HepG2 (cell line): ENCODE measurements around the gene FOLR3. TPM values are rescaled to one million over a fixed set of nuclear protein-coding genes. Genes with fewer than 3 reads are reported as not detected.

Experiments used
- ATAC-seq: fragments of 200-7000 bp; cut with Tn5 transposase; 3 replicates; pipeline ENCODE4 v1.9.1; 2020; ENCODE audit warnings: mild to moderate bottlenecking, moderate library complexity
- BruUV-seq: library from RNA; stranded (reverse); fragments of 400-500 nt; replicated peaks from 2 replicates; lab custom pipeline; 2021; lab: Mats Ljungman, UMichigan
- CTCF ChIA-PET: fragments of 300-600 bp; formaldehyde crosslinking; extraction: SDS; loops from one replicate; lab custom pipeline; 2021; ENCODE audit warnings: low total read pairs, inconsistent platforms, low intra/inter-chr PET ratio; lab: Yijun Ruan, JAX
- POLR2A ChIA-PET: fragments of 350-600 bp; sonication (Branson Sonifier 250); formaldehyde crosslinking; loops from one replicate; lab custom pipeline; 2020; ENCODE audit warnings: antibody characterized with exemption, inconsistent platforms; lab: Yijun Ruan, JAX
- DNase-seq: peaks from one replicate; pipeline ENCODE4 v3.0.0-alpha.2; 2015; ENCODE audit warnings: low spot score
- FAIRE-seq: peaks from 3 replicates; lab custom pipeline; 2011; peaks lifted over from hg19 to GRCh38; lab: Jason Lieb, UNC
- H2AFZ ChIP-seq: one replicate; pipeline ENCODE4 v1.6.1; 2011; ENCODE audit warnings: low read length, inconsistent platforms
- H3K27ac ChIP-seq: fragments of 300-600 bp; 3 replicates; pipeline ENCODE4 v1.8.0; 2011; ENCODE audit warnings: mixed run types, mild to moderate bottlenecking, mixed read lengths, low read length, inconsistent platforms; ENCODE audit not compliant: insufficient read depth; ENCODE audit errors: extremely low read length
- H3K27me3 ChIP-seq, 2 experiments: fragments of 200-600 bp in 1 of 2; 2 replicates in 1 of 2; 3 replicates in 1 of 2; pipeline versions ENCODE4 v1.6.0 to v1.8.0; 2011; ENCODE audit warnings: low read length in 2 of 2, mild to moderate bottlenecking in 2 of 2, moderate library complexity in 2 of 2, inconsistent platforms in 1 of 2; ENCODE audit not compliant: insufficient read depth in 2 of 2, control insufficient read depth in 1 of 2
- H3K36me3 ChIP-seq, 2 experiments: fragments of 200-600 bp in 1 of 2; replicated peaks in 1 of 2; 2 replicates in 1 of 2; 3 replicates in 1 of 2; pipeline versions ENCODE4 v1.5.1 to v1.8.0; 2011; ENCODE audit warnings: low read length in 2 of 2, inconsistent platforms in 1 of 2; ENCODE audit not compliant: insufficient read depth in 2 of 2, control insufficient read depth in 1 of 2
- H3K4me1 ChIP-seq: 2 replicates; pipeline ENCODE4 v1.5.1; 2012; ENCODE audit warnings: low read length, inconsistent platforms; ENCODE audit not compliant: insufficient read depth
- H3K4me2 ChIP-seq: 2 replicates; pipeline ENCODE4 v1.6.0; 2011; ENCODE audit warnings: low read depth, low read length, inconsistent platforms
- H3K4me3 ChIP-seq, 3 experiments: fragments of 200-600 bp in 1 of 3; sonication (generic), shearing (Covaris generic) in 1 of 3; replicated peaks in 1 of 3; 2 replicates each; pipeline ENCODE4 v1.5.1; 2011 to 2016; ENCODE audit warnings: low read length in 3 of 3, inconsistent platforms in 2 of 3, low read depth in 2 of 3, mild to moderate bottlenecking in 2 of 3, control low read depth in 1 of 3, mixed read lengths in 1 of 3; ENCODE audit not compliant: insufficient read depth in 1 of 3
- H3K79me2 ChIP-seq: one replicate; pipeline ENCODE4 v1.6.1; 2011; ENCODE audit warnings: low read length, inconsistent platforms; ENCODE audit not compliant: insufficient read depth
- H3K9ac ChIP-seq: 2 replicates; pipeline ENCODE4 v1.6.0; 2011; ENCODE audit warnings: mild to moderate bottlenecking, low read depth, low read length, inconsistent platforms; ENCODE audit not compliant: insufficient read depth
- H3K9me3 ChIP-seq: 2 replicates; pipeline ENCODE4 v1.5.1; 2012; ENCODE audit warnings: mild to moderate bottlenecking, low read length
- H4K20me1 ChIP-seq: 2 replicates; pipeline ENCODE4 v1.6.0; 2011; ENCODE audit warnings: inconsistent platforms, mild to moderate bottlenecking, low read length, moderate library complexity; ENCODE audit not compliant: insufficient read depth
- CREB1 ChIP-seq, 2 experiments: fragments of 450-650 bp in 1 of 2; IDR thresholded peaks; 2 replicates each; pipeline ENCODE4 v1.6.1; 2016 to 2017; ENCODE audit warnings: control low read depth in 1 of 2, mild to moderate bottlenecking in 1 of 2, missing compliant biosample characterization in 1 of 2, missing genetic modification characterization in 1 of 2
- ELF1 ChIP-seq: sonication (generic); formaldehyde crosslinking; IDR thresholded peaks from 2 replicates; pipeline ENCODE4 v1.4.0; 2020; ENCODE audit warnings: missing genetic modification reagents
- NFIB ChIP-seq: sonication (generic); formaldehyde crosslinking; IDR thresholded peaks from 2 replicates; pipeline ENCODE4 v1.9.0; 2021; ENCODE audit warnings: missing genetic modification reagents, mild to moderate bottlenecking, borderline replicate concordance
- ONECUT2 ChIP-seq: sonication (generic); formaldehyde crosslinking; IDR thresholded peaks from 2 replicates; pipeline ENCODE4 v1.4.0; 2020; ENCODE audit warnings: missing genetic modification reagents
- RBM39 ChIP-seq: fragments of 200-400 bp; formaldehyde crosslinking; IDR thresholded peaks from one replicate; pipeline ENCODE4 v1.6.1; 2018; ENCODE audit warnings: antibody characterized with exemption, mild to moderate bottlenecking, low read depth, low read length; ENCODE audit not compliant: poor library complexity, severe bottlenecking
- SP1 ChIP-seq, 2 experiments: fragments of 450-650 bp in 1 of 2; sonication (generic) in 1 of 2; formaldehyde crosslinking in 1 of 2; IDR thresholded peaks; 2 replicates each; pipeline versions ENCODE4 v1.4.0 to v1.6.1; 2016 to 2020; ENCODE audit warnings: missing genetic modification reagents in 1 of 2
- YEATS4 ChIP-seq: sonication (generic); formaldehyde crosslinking; IDR thresholded peaks from 2 replicates; pipeline ENCODE4 v1.4.0; 2020; ENCODE audit warnings: missing genetic modification reagents, borderline replicate concordance
- ZNF12 ChIP-seq: sonication (generic); formaldehyde crosslinking; IDR thresholded peaks from 2 replicates; pipeline ENCODE4 v1.5.0; 2020; ENCODE audit warnings: missing genetic modification reagents
- ZNF788 ChIP-seq: sonication (generic); formaldehyde crosslinking; IDR thresholded peaks from 2 replicates; pipeline ENCODE4 v1.5.0; 2020; ENCODE audit warnings: mild to moderate bottlenecking, missing genetic modification reagents, borderline replicate concordance
- WGBS: methylation state at CpG from one replicate; pipeline ENCODE4 v1.1.6; 2017; ENCODE audit warnings: low lambda C conversion rate; 5-methylcytosine and 5-hydroxymethylcytosine counted together
- in situ Hi-C: cut with HindIII; loops from 2 replicates; pipeline ENCODE4 v1.10.0; 2017; ENCODE audit warnings: low pct_unique_long_range_greater_than_20kb; ENCODE audit not compliant: extremely low pct_ligation_motif_present
- intact Hi-C: fragments of 100-400 bp; cut with micrococcal nuclease; formaldehyde crosslinking; loops from one replicate; pipeline ENCODE4 v1.10.0; 2022; ENCODE audit not compliant: unreplicated experiment
- polyA plus RNA-seq, 8 experiments: library from polyadenylated mRNA; depleted of rRNA in 3 of 8; stranded (reverse) in 7 of 8; unstranded in 1 of 8; fragments of >200 nt; fragmentation: Illumina TruSeq in 4 of 8; extraction: Trizol in 4 of 8; gene quantifications; 2 replicates each; pipeline versions ENCODE4 v1.2.1 to v1.2.3, GENCODE V29; 2011 to 2016; ENCODE audit warnings: low read depth in 4 of 8, missing spikeins in 1 of 8, mixed read lengths in 1 of 8; ENCODE audit not compliant: insufficient read depth in 1 of 8
- total RNA-seq, 5 experiments: library from RNA; depleted of rRNA; stranded (reverse); fragments of >200 nt; fragmentation: Illumina TruSeq; extraction: Trizol; gene quantifications; 2 replicates each; pipeline ENCODE4 v1.2.3, GENCODE V29; 2016; ENCODE audit warnings: low read depth in 1 of 5
- TF ChIP-seq, protein P1 (sequence below): sonication (generic); formaldehyde crosslinking; IDR thresholded peaks from 2 replicates; pipeline ENCODE4 v1.5.1; 2020; ENCODE audit warnings: missing genetic modification reagents, mild to moderate bottlenecking, borderline replicate concordance
- TF ChIP-seq, protein P2 (sequence below): IDR thresholded peaks from 2 replicates; pipeline ENCODE4 v1.6.1; 2016; ENCODE audit warnings: low read depth
- TF ChIP-seq, protein P3 (sequence below): sonication (generic); formaldehyde crosslinking; IDR thresholded peaks from 2 replicates; pipeline ENCODE4 v1.4.0; 2020; ENCODE audit warnings: missing genetic modification reagents, borderline replicate concordance
- TF ChIP-seq, protein P4 (sequence below): sonication (generic); formaldehyde crosslinking; IDR thresholded peaks from 2 replicates; pipeline ENCODE4 v1.8.0; 2022; ENCODE audit warnings: mild to moderate bottlenecking, missing genetic modification reagents, borderline replicate concordance
- TF ChIP-seq, protein P5 (sequence below): conservative IDR thresholded peaks from 2 replicates; pipeline ENCODE4 v1.6.1; 2018; ENCODE audit warnings: missing genetic modification reagents

FOLR3 gene
- total and polyA plus RNA-seq, 2 of the 13 experiments (the other 11 are each of a cell fraction or from before 2014, with no cell fraction given): not detected

DNA sequence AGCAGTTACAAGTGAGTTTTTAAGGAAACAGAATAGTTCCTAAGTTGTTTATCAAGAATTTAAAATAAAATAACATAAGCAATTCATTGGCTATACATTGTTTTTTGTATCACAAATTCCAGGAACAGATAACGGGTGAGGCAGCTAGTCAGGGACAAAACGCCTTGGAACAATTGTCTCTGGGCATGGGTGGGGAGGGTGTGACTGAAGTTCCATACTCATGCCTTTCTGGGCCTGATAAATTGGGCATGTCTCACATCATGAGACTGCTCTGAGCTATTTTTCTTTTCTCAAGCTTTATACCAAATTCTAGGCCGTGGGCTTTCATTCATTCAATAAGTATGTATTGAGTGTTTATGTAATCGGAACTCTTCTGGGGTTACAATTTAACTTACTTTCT, 21.6 kb downstream of the FOLR3 start:
- no peaks in the 10 kb centered on the region for H3K79me2 ChIP-seq
- FAIRE-seq: no peak
- no peak for TF ChIP-seq YEATS4 (CRISPR knock-in tag)
- TF ChIP-seq, protein P1, sequence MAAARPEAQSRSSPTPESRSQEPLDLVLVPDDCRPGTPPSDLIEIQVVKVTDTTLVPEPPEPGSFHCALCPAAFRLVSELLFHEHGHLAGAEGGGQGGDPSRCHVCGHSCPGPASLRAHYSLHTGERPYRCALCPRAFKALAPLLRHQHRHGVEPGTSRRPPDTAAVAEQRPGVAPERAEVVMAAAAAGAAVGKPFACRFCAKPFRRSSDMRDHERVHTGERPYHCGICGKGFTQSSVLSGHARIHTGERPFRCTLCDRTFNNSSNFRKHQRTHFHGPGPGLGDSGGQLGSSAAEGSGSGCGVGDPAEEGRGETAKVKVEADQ (CRISPR knock-in tag): no peak
- TF ChIP-seq ONECUT2: no peak
- no peak for TF ChIP-seq RBM39
- no peak for TF ChIP-seq CREB1 (IDR thresholded peaks at IDR 0.05)
- TF ChIP-seq CREB1 (CRISPR knock-in tag; IDR thresholded peaks at IDR 0.05): no peak
- TF ChIP-seq, protein P2, sequence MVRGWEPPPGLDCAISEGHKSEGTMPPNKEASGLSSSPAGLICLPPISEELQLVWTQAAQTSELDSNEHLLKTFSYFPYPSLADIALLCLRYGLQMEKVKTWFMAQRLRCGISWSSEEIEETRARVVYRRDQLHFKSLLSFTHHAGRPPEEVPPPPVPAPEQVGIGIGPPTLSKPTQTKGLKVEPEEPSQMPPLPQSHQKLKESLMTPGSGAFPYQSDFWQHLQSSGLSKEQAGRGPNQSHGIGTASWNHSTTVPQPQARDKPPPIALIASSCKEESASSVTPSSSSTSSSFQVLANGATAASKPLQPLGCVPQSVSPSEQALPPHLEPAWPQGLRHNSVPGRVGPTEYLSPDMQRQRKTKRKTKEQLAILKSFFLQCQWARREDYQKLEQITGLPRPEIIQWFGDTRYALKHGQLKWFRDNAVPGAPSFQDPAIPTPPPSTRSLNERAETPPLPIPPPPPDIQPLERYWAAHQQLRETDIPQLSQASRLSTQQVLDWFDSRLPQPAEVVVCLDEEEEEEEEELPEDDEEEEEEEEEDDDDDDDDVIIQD: no peak
- TF ChIP-seq, protein P3, sequence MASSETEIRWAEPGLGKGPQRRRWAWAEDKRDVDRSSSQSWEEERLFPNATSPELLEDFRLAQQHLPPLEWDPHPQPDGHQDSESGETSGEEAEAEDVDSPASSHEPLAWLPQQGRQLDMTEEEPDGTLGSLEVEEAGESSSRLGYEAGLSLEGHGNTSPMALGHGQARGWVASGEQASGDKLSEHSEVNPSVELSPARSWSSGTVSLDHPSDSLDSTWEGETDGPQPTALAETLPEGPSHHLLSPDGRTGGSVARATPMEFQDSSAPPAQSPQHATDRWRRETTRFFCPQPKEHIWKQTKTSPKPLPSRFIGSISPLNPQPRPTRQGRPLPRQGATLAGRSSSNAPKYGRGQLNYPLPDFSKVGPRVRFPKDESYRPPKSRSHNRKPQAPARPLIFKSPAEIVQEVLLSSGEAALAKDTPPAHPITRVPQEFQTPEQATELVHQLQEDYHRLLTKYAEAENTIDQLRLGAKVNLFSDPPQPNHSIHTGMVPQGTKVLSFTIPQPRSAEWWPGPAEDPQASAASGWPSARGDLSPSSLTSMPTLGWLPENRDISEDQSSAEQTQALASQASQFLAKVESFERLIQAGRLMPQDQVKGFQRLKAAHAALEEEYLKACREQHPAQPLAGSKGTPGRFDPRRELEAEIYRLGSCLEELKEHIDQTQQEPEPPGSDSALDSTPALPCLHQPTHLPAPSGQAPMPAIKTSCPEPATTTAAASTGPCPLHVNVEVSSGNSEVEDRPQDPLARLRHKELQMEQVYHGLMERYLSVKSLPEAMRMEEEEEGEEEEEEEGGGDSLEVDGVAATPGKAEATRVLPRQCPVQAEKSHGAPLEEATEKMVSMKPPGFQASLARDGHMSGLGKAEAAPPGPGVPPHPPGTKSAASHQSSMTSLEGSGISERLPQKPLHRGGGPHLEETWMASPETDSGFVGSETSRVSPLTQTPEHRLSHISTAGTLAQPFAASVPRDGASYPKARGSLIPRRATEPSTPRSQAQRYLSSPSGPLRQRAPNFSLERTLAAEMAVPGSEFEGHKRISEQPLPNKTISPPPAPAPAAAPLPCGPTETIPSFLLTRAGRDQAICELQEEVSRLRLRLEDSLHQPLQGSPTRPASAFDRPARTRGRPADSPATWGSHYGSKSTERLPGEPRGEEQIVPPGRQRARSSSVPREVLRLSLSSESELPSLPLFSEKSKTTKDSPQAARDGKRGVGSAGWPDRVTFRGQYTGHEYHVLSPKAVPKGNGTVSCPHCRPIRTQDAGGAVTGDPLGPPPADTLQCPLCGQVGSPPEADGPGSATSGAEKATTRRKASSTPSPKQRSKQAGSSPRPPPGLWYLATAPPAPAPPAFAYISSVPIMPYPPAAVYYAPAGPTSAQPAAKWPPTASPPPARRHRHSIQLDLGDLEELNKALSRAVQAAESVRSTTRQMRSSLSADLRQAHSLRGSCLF: no peak
- no peak for TF ChIP-seq NFIB (CRISPR knock-in tag)
- TF ChIP-seq ELF1 (CRISPR knock-in tag): no peak
- TF ChIP-seq, protein P4, sequence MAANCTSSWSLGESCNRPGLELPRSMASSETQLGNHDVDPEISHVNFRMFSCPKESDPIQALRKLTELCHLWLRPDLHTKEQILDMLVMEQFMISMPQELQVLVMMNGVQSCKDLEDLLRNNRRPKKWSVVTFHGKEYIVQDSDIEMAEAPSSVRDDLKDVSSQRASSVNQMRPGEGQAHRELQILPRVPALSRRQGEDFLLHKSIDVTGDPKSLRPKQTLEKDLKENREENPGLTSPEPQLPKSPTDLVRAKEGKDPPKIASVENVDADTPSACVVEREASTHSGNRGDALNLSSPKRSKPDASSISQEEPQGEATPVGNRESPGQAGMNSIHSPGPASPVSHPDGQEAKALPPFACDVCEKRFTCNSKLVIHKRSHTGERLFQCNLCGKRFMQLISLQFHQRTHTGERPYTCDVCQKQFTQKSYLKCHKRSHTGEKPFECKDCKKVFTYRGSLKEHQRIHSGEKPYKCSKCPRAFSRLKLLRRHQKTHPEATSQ: no peak
- TF ChIP-seq SP1 (IDR thresholded peaks at IDR 0.05): no peak
- no peak for TF ChIP-seq SP1 (CRISPR knock-in tag; IDR thresholded peaks at IDR 0.05)
- TF ChIP-seq, protein P5, sequence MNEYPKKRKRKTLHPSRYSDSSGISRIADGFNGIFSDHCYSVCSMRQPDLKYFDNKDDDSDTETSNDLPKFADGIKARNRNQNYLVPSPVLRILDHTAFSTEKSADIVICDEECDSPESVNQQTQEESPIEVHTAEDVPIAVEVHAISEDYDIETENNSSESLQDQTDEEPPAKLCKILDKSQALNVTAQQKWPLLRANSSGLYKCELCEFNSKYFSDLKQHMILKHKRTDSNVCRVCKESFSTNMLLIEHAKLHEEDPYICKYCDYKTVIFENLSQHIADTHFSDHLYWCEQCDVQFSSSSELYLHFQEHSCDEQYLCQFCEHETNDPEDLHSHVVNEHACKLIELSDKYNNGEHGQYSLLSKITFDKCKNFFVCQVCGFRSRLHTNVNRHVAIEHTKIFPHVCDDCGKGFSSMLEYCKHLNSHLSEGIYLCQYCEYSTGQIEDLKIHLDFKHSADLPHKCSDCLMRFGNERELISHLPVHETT (CRISPR knock-in tag): no peak
- TF ChIP-seq ZNF788: no peak
- TF ChIP-seq ZNF12 (CRISPR knock-in tag): no peak

More for the DNA sequence above, 21.6 kb downstream of the FOLR3 start:
- ChIA-PET CTCF (no interaction called here), POLR2A (no interaction called here)
- Histone ChIP-seq H3K9ac (no peak overlapping the region), H3K4me1 (no peaks in the 10 kb centered on the region), H3K27me3 (no peaks in the 10 kb centered on the region), H3K36me3 (no peaks in the 10 kb centered on the region), H4K20me1 (no peaks in the 10 kb centered on the region), H3K4me3 (no peak overlapping the region), H3K9me3 (no peaks in the 10 kb centered on the region), H3K27ac (no peak overlapping the region), H2AFZ (no peak overlapping the region), H3K4me2 (no peak overlapping the region)
- DNase-seq (no peak), ATAC-seq (no peak)
- 44% methylated on average over 4 of the region's 4 CpGs for WGBS
- BruUV-seq: no TSS peak
- in situ Hi-C loops (no loop called here), intact Hi-C loops (no loop called here)
